MCF 10A (cell line): ENCODE results near the gene CHD8. TPM values are rescaled to one million over a fixed set of nuclear protein-coding genes. Genes with fewer than 3 reads are reported as not detected.

Experiments
- BruUV-seq: library from RNA; stranded (reverse); fragments of 400-500 nt; replicated peaks from 2 replicates; lab custom pipeline; 2021; lab: Mats Ljungman, UMichigan
- CTCF ChIA-PET: fragments of 300-600 bp; sonication (Branson Sonifier 250); formaldehyde crosslinking; extraction: SDS; loops from one replicate; lab custom pipeline; 2021; ENCODE audit warnings: antibody characterized with exemption, inconsistent platforms; lab: Yijun Ruan, JAX
- POLR2A ChIA-PET: fragments of 300-600, 350-650 bp; sonication (Branson Sonifier 250); formaldehyde crosslinking; extraction: SDS; loops from one replicate; lab custom pipeline; 2020; ENCODE audit warnings: antibody characterized with exemption, inconsistent platforms; lab: Yijun Ruan, JAX
- DNase-seq: peaks from one replicate; pipeline ENCODE4 v3.0.0-alpha.2; 2018; ENCODE audit not compliant: unreplicated experiment
- H3K27ac Mint-ChIP-seq: one replicate; pipeline ENCODE4 v1.8.0; 2022; ENCODE audit warnings: mild to moderate bottlenecking, low read depth, mixed read lengths; ENCODE audit not compliant: unreplicated experiment
- H3K27me3 Mint-ChIP-seq: one replicate; pipeline ENCODE4 v1.8.0; 2022; ENCODE audit warnings: mixed read lengths; ENCODE audit not compliant: insufficient read depth, unreplicated experiment
- H3K36me3 Mint-ChIP-seq: one replicate; pipeline ENCODE4 v1.8.0; 2022; ENCODE audit warnings: mild to moderate bottlenecking, moderate library complexity, mixed read lengths; ENCODE audit not compliant: insufficient read depth, unreplicated experiment
- H3K4me1 Mint-ChIP-seq: one replicate; pipeline ENCODE4 v1.8.0; 2022; ENCODE audit warnings: mixed read lengths; ENCODE audit not compliant: insufficient read depth, unreplicated experiment
- H3K4me3 Mint-ChIP-seq: one replicate; pipeline ENCODE4 v1.8.0; 2022; ENCODE audit warnings: mild to moderate bottlenecking, moderate library complexity, mixed read lengths; ENCODE audit not compliant: unreplicated experiment
- H3K9me3 Mint-ChIP-seq: one replicate; pipeline ENCODE4 v1.8.0; 2022; ENCODE audit warnings: mixed read lengths; ENCODE audit not compliant: unreplicated experiment
- intact Hi-C: fragments of 100-400 bp; cut with micrococcal nuclease; formaldehyde crosslinking; loops from 2 replicates; pipeline ENCODE4 v1.14.1; 2022
- total RNA-seq: library from RNA; stranded (reverse); gene quantifications from 2 replicates; pipeline ENCODE4 v1.2.3, GENCODE V29; 2022
- TF ChIP-seq, protein P1 (sequence below): fragments of 200-600 bp; IDR thresholded peaks from one replicate; pipeline ENCODE4 v1.8.0; 2022; ENCODE audit warnings: antibody characterized with exemption, mild to moderate bottlenecking; ENCODE audit not compliant: unreplicated experiment

CHD8 gene
- total RNA-seq, 1 experiment from 2014 or later, result 70.7 TPM

DNA sequence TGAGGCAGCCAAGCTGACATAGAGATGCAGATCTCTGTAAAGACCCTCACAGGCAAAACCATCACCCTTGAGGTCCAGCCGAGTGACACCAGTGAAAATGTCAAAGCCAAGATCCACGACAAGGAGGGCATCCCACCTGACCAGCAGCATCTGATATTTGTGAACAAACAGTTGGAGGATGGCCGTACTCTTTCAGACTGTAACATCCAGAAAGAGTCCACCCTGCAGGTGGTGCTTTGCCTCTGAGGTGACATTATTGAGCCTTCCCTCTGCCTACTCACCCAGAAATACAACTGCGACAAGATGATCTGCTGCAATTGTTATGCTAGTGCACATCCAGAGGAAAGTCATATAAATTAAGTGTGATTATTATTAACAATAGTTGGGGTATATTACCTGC is 57.0 kb downstream of the CHD8 start:
- TF ChIP-seq, protein P1, sequence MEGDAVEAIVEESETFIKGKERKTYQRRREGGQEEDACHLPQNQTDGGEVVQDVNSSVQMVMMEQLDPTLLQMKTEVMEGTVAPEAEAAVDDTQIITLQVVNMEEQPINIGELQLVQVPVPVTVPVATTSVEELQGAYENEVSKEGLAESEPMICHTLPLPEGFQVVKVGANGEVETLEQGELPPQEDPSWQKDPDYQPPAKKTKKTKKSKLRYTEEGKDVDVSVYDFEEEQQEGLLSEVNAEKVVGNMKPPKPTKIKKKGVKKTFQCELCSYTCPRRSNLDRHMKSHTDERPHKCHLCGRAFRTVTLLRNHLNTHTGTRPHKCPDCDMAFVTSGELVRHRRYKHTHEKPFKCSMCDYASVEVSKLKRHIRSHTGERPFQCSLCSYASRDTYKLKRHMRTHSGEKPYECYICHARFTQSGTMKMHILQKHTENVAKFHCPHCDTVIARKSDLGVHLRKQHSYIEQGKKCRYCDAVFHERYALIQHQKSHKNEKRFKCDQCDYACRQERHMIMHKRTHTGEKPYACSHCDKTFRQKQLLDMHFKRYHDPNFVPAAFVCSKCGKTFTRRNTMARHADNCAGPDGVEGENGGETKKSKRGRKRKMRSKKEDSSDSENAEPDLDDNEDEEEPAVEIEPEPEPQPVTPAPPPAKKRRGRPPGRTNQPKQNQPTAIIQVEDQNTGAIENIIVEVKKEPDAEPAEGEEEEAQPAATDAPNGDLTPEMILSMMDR, result no peak
- H3K27me3 Mint-ChIP-seq, result no peaks in the 10 kb centered on the region
- intact Hi-C loops, result no loop called here
- H3K9me3 Mint-ChIP-seq, result no peaks in the 10 kb centered on the region
- POLR2A ChIA-PET, result no interaction called here
- peaks cover 87% of the 10 kb centered on the region for H3K36me3 Mint-ChIP-seq
- H3K4me1 Mint-ChIP-seq, result no peaks in the 10 kb centered on the region
- no peak overlapping the region for H3K4me3 Mint-ChIP-seq
- H3K27ac Mint-ChIP-seq, result no peak overlapping the region
- DNase-seq, result no peak
- CTCF ChIA-PET, result no interaction called here
- no TSS peak for BruUV-seq

DNA sequence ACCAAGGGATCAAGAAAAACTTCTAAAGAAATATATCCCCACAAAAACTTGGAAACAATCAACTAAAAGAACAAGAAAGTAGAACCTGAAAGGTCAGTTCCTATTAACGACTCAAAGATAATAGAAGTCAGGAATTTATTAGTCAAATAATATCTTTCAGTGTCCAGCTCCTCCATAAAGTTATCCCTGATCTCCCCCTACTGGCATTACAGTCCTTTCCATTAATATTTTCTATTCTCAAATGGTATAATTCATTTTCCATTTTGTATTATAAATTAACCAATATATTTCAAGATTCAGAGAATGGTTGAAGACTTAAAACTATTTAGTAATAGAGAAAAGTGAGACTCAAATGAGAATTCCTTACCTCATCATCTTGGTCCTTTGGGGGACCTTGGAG is 60.5 kb downstream of the CHD8 start:
- H3K4me3 Mint-ChIP-seq, result no peak overlapping the region
- H3K4me1 Mint-ChIP-seq, result no peaks in the 10 kb centered on the region
- POLR2A ChIA-PET, result interaction anchor here (1.1 to 1.4 kb wide), 3 partner anchors 11 to 35 kb away, joined by 3 to 7 read pairs (median 6); partner anchors contain the start of gene SUPT16H
- no TSS peak for BruUV-seq
- H3K27me3 Mint-ChIP-seq, result no peaks in the 10 kb centered on the region
- no peak overlapping the region for H3K27ac Mint-ChIP-seq
- H3K36me3 Mint-ChIP-seq, result peaks cover 86% of the 10 kb centered on the region
- intact Hi-C loops, result no loop called here
- CTCF ChIA-PET, result interaction anchor here (0.7 to 0.9 kb wide), 2 partner anchors 30 to 70 kb away, joined by 3 read pairs; no protein-coding TSS in a partner anchor
- H3K9me3 Mint-ChIP-seq, result no peaks in the 10 kb centered on the region
- DNase-seq, result no peak
- TF ChIP-seq, protein P1, result no peak

DNA sequence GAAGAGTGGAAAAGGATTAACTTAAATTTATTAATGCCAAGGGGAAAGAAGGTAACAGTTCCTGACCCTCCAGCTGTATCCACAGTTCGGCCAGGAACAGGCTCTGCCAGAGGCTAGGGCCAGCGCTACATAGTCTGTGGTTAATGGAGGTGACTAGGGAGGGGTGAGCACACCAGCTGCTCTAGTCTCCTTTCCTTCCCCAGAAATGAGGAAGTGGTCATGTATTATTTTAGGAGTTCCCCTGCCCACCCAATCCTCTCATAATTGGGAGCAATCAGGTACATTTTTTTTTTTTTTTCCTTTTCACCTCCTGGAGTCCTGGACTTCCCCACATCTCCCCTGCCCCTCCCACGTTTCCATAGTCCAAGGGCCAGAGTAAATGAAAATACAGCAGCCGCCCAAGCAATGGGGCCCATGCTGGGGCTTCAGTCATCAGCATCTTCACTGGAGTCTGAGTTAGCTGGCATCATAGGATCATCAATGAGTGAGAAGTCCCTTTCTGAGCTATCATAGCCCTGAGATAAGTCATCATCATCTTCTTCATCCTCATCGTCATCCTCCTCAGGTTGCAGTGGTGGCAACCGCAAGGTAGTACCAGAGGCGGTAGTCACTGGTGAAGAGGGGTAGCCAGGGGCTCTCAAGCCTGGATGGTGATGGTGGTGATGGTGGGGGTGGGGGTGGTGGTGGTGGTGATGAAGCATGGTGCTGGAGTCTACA is 70.6 kb downstream of the CHD8 start:
- H3K4me1 Mint-ChIP-seq, result peaks cover 8% of the 10 kb centered on the region
- H3K27me3 Mint-ChIP-seq, result no peaks in the 10 kb centered on the region
- no peaks in the 10 kb centered on the region for H3K9me3 Mint-ChIP-seq
- DNase-seq, result no peak
- peak overlapping the region; percentile 100 for H3K4me3 Mint-ChIP-seq
- TF ChIP-seq, protein P1, result no peak
- BruUV-seq, result no TSS peak
- H3K36me3 Mint-ChIP-seq, result peaks cover 73% of the 10 kb centered on the region
- no peak overlapping the region for H3K27ac Mint-ChIP-seq
- CTCF ChIA-PET, result interaction anchor here (0.6 to 1.8 kb wide), 6 partner anchors 21 to 1145 kb away, joined by 3 to 6 read pairs (median 4); no protein-coding TSS in a partner anchor
- POLR2A ChIA-PET, result interaction anchor here (0.6 to 2.2 kb wide), 10 partner anchors 8 to 1056 kb away, joined by 3 to 12 read pairs (median 6); partner anchors contain the start of gene CHD8
- intact Hi-C loops, result no loop called here

DNA sequence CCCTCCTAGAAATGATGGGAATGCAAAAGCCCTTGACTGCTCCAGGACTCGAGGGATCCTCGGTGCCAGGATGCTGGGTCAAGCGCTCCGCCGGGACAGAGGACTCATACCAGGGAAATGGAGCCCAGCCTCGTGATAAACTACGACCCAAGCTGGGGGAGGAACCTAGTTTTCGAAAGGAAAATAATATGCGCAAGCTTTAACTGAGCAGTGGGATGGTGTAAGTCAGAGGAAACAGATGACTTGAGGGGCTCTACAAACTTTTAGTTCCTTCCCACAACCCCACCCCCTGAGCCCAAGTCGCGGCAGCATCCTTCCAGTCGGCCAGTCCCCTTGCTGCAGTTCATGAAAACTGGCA is 71.5 kb downstream of the CHD8 start:
- ChIA-PET POLR2A (interaction anchor here (0.5 to 2.2 kb wide), 26 partner anchors 9 to 1041 kb away, joined by 3 to 12 read pairs (median 4); partner anchors contain the start of genes CHD8 and METTL3), CTCF (interaction anchor here (0.6 to 1.8 kb wide), 6 partner anchors 20 to 1146 kb away, joined by 3 to 6 read pairs (median 3); no protein-coding TSS in a partner anchor)
- H3K27ac Mint-ChIP-seq, result peak overlapping the region; percentile 99
- intact Hi-C loops, result loop anchor here (5.0 kb wide), 1 partner anchor 73 kb away; the partner anchor contains the start of gene CHD8
- peaks cover 8% of the 10 kb centered on the region for H3K4me1 Mint-ChIP-seq
- no TSS peak for BruUV-seq
- H3K9me3 Mint-ChIP-seq, result no peaks in the 10 kb centered on the region
- peak overlapping the region; percentile 100 for H3K4me3 Mint-ChIP-seq
- TF ChIP-seq, protein P1, result no peak
- H3K36me3 Mint-ChIP-seq, result peaks cover 67% of the 10 kb centered on the region
- DNase-seq, result no peak
- no peaks in the 10 kb centered on the region for H3K27me3 Mint-ChIP-seq
